ENCODE data around the gene ACTR1A.

Gene ACTR1A

DNA sequence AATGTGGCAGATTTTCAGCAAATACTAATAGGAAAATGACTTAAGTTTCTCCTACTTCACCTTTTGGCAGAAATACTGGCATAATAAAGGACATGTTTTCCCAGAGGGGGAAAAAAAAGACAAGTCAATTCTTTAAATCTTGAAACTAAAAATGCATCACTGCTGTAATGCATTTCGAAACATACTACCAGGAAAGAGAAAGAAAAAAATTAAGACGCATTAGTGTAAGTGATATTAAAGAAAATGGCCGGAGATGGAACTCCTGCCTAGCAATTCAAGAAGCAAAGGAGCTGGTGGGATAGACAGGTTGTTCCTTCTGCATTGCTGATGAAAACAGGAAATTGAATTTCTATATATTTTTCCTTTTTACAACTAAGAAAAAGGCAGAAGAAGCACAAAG lies 3.2 kb downstream of the ACTR1A start:
- no peak overlapping the region for H3K4me3 ChIP-seq (ENCODE audit: low read length)
- TF ChIP-seq, protein P1, sequence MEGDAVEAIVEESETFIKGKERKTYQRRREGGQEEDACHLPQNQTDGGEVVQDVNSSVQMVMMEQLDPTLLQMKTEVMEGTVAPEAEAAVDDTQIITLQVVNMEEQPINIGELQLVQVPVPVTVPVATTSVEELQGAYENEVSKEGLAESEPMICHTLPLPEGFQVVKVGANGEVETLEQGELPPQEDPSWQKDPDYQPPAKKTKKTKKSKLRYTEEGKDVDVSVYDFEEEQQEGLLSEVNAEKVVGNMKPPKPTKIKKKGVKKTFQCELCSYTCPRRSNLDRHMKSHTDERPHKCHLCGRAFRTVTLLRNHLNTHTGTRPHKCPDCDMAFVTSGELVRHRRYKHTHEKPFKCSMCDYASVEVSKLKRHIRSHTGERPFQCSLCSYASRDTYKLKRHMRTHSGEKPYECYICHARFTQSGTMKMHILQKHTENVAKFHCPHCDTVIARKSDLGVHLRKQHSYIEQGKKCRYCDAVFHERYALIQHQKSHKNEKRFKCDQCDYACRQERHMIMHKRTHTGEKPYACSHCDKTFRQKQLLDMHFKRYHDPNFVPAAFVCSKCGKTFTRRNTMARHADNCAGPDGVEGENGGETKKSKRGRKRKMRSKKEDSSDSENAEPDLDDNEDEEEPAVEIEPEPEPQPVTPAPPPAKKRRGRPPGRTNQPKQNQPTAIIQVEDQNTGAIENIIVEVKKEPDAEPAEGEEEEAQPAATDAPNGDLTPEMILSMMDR (conservative IDR thresholded peaks at IDR 0.05; ENCODE audit: low read length) = no peak

GRCh38 chr10:102497545-102497944 lies 5.0 kb downstream of the ACTR1A start:
- no peak for DNase-seq (ENCODE audit: low read depth)
- TF ChIP-seq, protein P1 (conservative IDR thresholded peaks at IDR 0.05; ENCODE audit: low read length) = no peak
- H3K4me3 ChIP-seq (ENCODE audit: low read length) = no peak overlapping the region

More for the DNA sequence above, 3.2 kb downstream of the ACTR1A start:
- DNase-seq (ENCODE audit: low read depth) = no peak

DNA sequence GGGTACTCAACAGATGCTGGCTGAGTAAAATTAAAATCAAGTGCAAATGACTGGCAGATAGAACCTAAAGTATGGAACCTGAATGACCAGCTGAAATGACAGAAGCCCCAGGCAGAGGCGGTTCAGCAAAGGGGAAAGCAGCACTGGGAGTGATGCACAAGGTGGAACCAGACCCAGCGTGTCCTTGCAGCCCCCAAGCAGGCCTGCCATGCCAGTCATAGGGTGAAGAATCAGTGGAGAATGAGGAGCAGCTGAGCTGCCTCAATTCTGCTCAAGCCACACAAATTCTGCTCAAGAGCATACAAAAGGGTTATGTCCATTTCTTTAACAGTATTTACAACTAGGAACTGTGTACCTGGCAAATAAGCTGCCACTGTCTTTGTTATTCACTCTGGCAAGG lies 8.7 kb downstream of the ACTR1A start:
- TF ChIP-seq, protein P1 (conservative IDR thresholded peaks at IDR 0.05; ENCODE audit: low read length) = no peak
- DNase-seq (ENCODE audit: low read depth) = no peak
- H3K4me3 ChIP-seq (ENCODE audit: low read length) = no peak overlapping the region

- TF ChIP-seq, protein P1 (conservative IDR thresholded peaks at IDR 0.05; ENCODE audit: low read length) = no peak
- H3K4me3 ChIP-seq (ENCODE audit: low read length) = no peak overlapping the region
- DNase-seq (ENCODE audit: low read depth) = peak; percentile 49
Observed at GRCh38 chr10:102492983-102493382, 9.5 kb downstream of the ACTR1A start.

- TF ChIP-seq, protein P1 (conservative IDR thresholded peaks at IDR 0.05; ENCODE audit: low read length) = no peak
- no peak overlapping the region for H3K4me3 ChIP-seq (ENCODE audit: low read length)
- no peak for DNase-seq (ENCODE audit: low read depth)
Observed at GRCh38 chr10:102492344-102492939, 10.1 kb downstream of the ACTR1A start.

DNA sequence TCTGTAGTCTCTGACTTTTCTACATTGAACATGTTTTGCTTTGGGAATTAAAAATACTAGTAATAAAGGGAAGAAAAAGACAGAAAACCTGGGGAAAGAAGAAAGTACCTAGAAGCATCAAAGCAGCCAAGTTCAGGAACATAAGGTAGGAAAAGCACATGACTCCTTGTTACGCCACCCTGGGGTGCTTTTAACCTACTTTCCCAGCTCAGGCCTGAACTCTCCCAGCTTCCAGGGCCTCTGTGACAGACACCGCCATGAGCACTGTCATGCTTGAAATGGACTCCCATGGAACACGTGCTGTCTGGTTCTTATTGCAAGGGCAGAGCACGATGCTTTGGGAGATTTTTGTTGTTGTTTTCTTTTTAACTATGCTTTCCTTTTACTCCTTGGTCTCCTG lies 11.4 kb downstream of the ACTR1A start:
- H3K4me3 ChIP-seq (ENCODE audit: low read length) = no peak overlapping the region
- no peak for DNase-seq (ENCODE audit: low read depth)
- TF ChIP-seq, protein P1 (conservative IDR thresholded peaks at IDR 0.05; ENCODE audit: low read length) = no peak

DNA sequence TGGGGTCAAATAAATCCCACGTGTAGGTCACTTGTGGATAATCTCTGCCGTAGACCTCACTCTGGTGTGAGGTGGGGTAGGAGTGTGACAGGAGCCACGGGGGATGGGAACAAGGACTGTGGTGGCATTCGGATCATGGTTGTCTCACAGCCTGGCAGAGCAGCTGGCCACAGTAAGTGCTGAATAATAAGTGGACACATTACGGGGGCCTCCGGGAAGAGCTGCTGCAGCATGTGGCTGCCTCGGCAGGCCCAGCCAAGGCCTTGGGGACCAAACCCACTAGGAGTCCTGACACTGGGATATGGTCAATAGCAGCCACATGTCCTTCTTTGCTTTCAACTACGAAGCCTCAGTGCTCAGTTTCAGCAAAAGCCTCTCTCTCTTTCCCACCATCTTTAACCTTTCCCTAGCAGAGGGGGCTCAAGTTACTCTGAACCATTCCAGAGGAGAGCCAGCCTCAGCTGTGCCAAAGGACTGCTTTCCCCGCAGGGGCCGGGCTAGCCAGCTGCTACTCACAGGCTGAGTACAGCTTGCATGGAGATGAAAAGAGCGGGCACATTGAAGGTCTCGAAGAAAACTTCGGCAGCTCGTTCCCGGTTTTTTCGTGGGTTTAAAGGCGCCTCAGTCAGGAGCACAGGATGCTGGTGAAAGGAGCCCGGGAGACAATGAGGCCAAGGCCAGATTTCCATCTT lies 17.3 kb downstream of the ACTR1A start:
- TF ChIP-seq, protein P1 (conservative IDR thresholded peaks at IDR 0.05; ENCODE audit: low read length) = no peak
- no peak for DNase-seq (ENCODE audit: low read depth)
- no peak overlapping the region for H3K4me3 ChIP-seq (ENCODE audit: low read length)
